HEK293 (cell line): ENCODE results near the gene PTPRN2.

Experiments
- CTCF ChIA-PET: fragments of 350-600 bp; formaldehyde crosslinking; extraction: SDS; loops from one replicate; lab custom pipeline; 2021; ENCODE audit warnings: antibody characterized with exemption; lab: Yijun Ruan, JAX
- POLR2A ChIA-PET: fragments of 300-600 bp; formaldehyde crosslinking; extraction: SDS; loops from one replicate; lab custom pipeline; 2020; ENCODE audit warnings: antibody characterized with exemption, inconsistent platforms; lab: Yijun Ruan, JAX
- H3K27ac ChIP-seq: fragments of 200-500 bp; sonication (Bioruptor generic); 2 replicates; pipeline ENCODE4 v1.5.1; 2014; ENCODE audit warnings: low read depth, low read length, control low read depth, inconsistent platforms; ENCODE audit errors: extremely low read depth
- H3K36me3 ChIP-seq, 2 experiments: fragments of 200-500 bp in 1 of 2; sonication (Bioruptor generic) in 1 of 2; 1 replicate in 1 of 2; 2 replicates in 1 of 2; pipeline ENCODE4 v1.5.1; 2014 to 2017; ENCODE audit warnings: inconsistent platforms in 2 of 2, low read length in 2 of 2; ENCODE audit not compliant: control insufficient read depth in 2 of 2, insufficient read depth in 1 of 2
- H3K4me1 ChIP-seq: fragments of 200-500 bp; sonication (Bioruptor generic); 2 replicates; pipeline ENCODE4 v1.5.1; 2014; ENCODE audit warnings: mild to moderate bottlenecking, low read length, inconsistent platforms; ENCODE audit not compliant: control insufficient read depth, insufficient read depth
- H3K4me3 ChIP-seq: 2 replicates; pipeline ENCODE4 v1.5.1; 2011; ENCODE audit warnings: low read depth, mild to moderate bottlenecking, control low read depth, low read length, moderate library complexity
- H3K9me3 ChIP-seq: fragments of 200-500 bp; sonication (Bioruptor generic); 2 replicates; pipeline ENCODE4 v1.5.1; 2014; ENCODE audit warnings: low read depth, low read length, inconsistent platforms; ENCODE audit not compliant: control insufficient read depth, insufficient read depth
- BCL11A ChIP-seq: fragments of 450-650 bp; formaldehyde crosslinking; IDR thresholded peaks from 2 replicates; pipeline ENCODE4 v1.5.1; 2016; ENCODE audit warnings: low read depth, missing biosample characterization, missing genetic modification characterization
- BCL11B ChIP-seq: fragments of 450-650 bp; formaldehyde crosslinking; IDR thresholded peaks from 2 replicates; pipeline ENCODE4 v1.5.1; 2016; ENCODE audit warnings: low read depth, missing biosample characterization, missing genetic modification characterization
- KLF1 ChIP-seq: fragments of 450-650 bp; formaldehyde crosslinking; IDR thresholded peaks from 2 replicates; pipeline ENCODE4 v1.5.1; 2016; ENCODE audit warnings: missing biosample characterization, missing genetic modification characterization
- PRDM1 ChIP-seq: fragments of 450-650 bp; formaldehyde crosslinking; IDR thresholded peaks from 2 replicates; pipeline ENCODE4; 2016; ENCODE audit warnings: missing biosample characterization, missing genetic modification characterization
- TCF7L2 ChIP-seq: IDR thresholded peaks from 2 replicates; pipeline ENCODE4 v1.6.1; 2011; ENCODE audit warnings: low read depth, mild to moderate bottlenecking, inconsistent platforms, low read length, moderate library complexity, borderline replicate concordance
- ZNF155 ChIP-seq: fragments of 450-650 bp; formaldehyde crosslinking; IDR thresholded peaks from 2 replicates; pipeline ENCODE4 v1.5.1; 2016; ENCODE audit warnings: missing biosample characterization, missing genetic modification characterization
- ZNF16 ChIP-seq: fragments of 450-650 bp; formaldehyde crosslinking; IDR thresholded peaks from 2 replicates; pipeline ENCODE4 v1.5.1; 2016; ENCODE audit warnings: low read depth, missing biosample characterization, missing genetic modification characterization
- ZNF18 ChIP-seq: fragments of 450-650 bp; formaldehyde crosslinking; IDR thresholded peaks from 2 replicates; pipeline ENCODE4 v1.5.1; 2016; ENCODE audit warnings: missing biosample characterization, missing genetic modification characterization
- ZNF19 ChIP-seq: fragments of 450-650 bp; formaldehyde crosslinking; IDR thresholded peaks from 2 replicates; pipeline ENCODE4; 2016; ENCODE audit warnings: missing biosample characterization, missing genetic modification characterization, low read depth
- ZNF341 ChIP-seq: fragments of 450-650 bp; formaldehyde crosslinking; IDR thresholded peaks from 2 replicates; pipeline ENCODE4; 2016; ENCODE audit warnings: low read depth, missing biosample characterization, missing genetic modification characterization
- ZNF510 ChIP-seq: fragments of 450-650 bp; formaldehyde crosslinking; IDR thresholded peaks from 2 replicates; pipeline ENCODE4 v1.5.1; 2018; ENCODE audit warnings: mild to moderate bottlenecking, missing genetic modification characterization, missing biosample characterization; ENCODE audit not compliant: insufficient replicate concordance
- ZNF571 ChIP-seq: fragments of 450-650 bp; formaldehyde crosslinking; IDR thresholded peaks from 2 replicates; pipeline ENCODE4 v1.5.0; 2017; ENCODE audit warnings: missing biosample characterization, missing genetic modification characterization
- ZNF596 ChIP-seq: fragments of 450-650 bp; IDR thresholded peaks from 2 replicates; pipeline ENCODE4 v1.5.0; 2018; ENCODE audit warnings: missing biosample characterization, mild to moderate bottlenecking, missing genetic modification characterization, moderate library complexity
- ZNF645 ChIP-seq: fragments of 450-650 bp; formaldehyde crosslinking; IDR thresholded peaks from 2 replicates; pipeline ENCODE4; 2016; ENCODE audit warnings: missing biosample characterization, missing genetic modification characterization
- ZNF658 ChIP-seq: fragments of 450-650 bp; formaldehyde crosslinking; IDR thresholded peaks from 2 replicates; pipeline ENCODE4; 2016; ENCODE audit warnings: missing biosample characterization, missing genetic modification characterization
- TF ChIP-seq, protein P1 (sequence below): fragments of 450-650 bp; formaldehyde crosslinking; IDR thresholded peaks from 2 replicates; pipeline ENCODE4 v1.5.1; 2016; ENCODE audit warnings: missing biosample characterization, missing genetic modification characterization

The PTPRN2 gene

DNA sequence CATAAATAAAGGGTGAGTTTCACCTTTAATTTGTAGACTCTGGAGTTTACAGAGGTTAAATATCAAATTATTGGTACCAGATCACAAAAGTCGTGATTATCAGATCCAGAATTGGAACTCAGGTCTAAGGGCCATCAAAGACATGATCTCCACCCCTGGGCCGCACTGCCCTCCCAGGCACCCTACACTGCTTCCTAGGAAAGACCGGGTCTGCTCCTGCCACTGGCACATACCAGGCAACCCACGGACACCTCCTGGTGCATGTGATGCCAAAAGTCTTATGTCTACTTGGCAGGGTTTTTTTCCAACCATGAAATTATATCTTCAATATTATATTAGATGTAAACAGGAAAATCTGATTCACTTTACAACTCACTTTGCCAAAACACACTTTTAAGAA, 452.8 kb downstream of the PTPRN2 start:
- Histone ChIP-seq H3K27ac (no peak overlapping the region), H3K9me3 (no peaks in the 10 kb centered on the region), H3K4me1 (no peaks in the 10 kb centered on the region), H3K4me3 (no peak overlapping the region), H3K36me3 (no peaks in the 10 kb centered on the region)
- no peak for TF ChIP-seq ZNF645 (tag by site-specific recombination)
- ChIA-PET POLR2A (no interaction called here), CTCF (no interaction called here)

DNA sequence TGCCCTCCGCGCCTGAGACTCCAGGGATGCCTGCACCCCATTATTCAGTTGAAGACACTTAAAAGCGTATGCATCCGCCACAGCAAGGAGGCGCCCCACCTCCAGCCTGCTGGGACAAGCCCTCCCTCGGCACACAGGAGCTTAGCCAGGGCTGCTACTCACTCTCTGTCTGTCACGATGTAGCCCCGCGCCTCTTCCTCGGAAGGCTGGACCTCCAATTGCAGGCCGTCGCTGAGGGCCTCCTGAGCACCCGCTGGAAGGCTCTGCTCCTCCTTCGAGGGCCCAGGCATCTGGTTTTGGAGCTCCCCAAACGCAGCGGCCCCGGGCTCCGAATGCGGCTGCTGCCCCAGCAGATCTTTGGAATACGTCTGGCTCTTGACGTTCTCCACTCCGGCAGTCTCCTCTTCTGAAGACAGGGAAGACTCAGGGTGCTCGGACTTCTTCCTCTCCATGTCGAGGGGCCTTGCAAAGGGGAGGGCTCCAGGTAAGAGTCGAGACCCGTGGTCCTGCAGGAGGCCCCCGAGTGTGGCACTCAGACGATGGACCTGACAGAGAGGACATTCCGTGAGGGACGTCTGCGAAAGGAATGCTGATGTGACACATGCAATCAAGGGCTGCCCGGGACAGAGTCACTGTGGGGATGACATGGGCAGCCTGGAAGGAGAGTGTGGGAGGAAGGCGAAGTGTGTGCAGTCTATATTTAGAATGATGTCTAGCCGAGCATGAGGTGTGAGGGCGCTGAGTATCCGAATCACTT, 453.9 kb downstream of the PTPRN2 start:
- no peaks in the 10 kb centered on the region for H3K9me3 ChIP-seq
- no peak overlapping the region for H3K4me3 ChIP-seq
- H3K4me1 ChIP-seq: no peaks in the 10 kb centered on the region
- H3K36me3 ChIP-seq: no peaks in the 10 kb centered on the region
- ChIA-PET POLR2A (no interaction called here), CTCF (no interaction called here)
- no peak for TF ChIP-seq BCL11B (tag by site-specific recombination)
- TF ChIP-seq PRDM1 (tag by site-specific recombination): no peak
- TF ChIP-seq ZNF155 (tag by site-specific recombination): no peak
- no peak for TF ChIP-seq ZNF18 (tag by site-specific recombination)
- TF ChIP-seq ZNF658 (tag by site-specific recombination): no peak
- no peak overlapping the region for H3K27ac ChIP-seq

- H3K4me3 ChIP-seq: no peak overlapping the region
- no peak for TF ChIP-seq ZNF19 (tag by site-specific recombination)
- no peak for TF ChIP-seq KLF1 (tag by site-specific recombination)
- TF ChIP-seq ZNF571 (tag by site-specific recombination): no peak
- TF ChIP-seq, protein P1, sequence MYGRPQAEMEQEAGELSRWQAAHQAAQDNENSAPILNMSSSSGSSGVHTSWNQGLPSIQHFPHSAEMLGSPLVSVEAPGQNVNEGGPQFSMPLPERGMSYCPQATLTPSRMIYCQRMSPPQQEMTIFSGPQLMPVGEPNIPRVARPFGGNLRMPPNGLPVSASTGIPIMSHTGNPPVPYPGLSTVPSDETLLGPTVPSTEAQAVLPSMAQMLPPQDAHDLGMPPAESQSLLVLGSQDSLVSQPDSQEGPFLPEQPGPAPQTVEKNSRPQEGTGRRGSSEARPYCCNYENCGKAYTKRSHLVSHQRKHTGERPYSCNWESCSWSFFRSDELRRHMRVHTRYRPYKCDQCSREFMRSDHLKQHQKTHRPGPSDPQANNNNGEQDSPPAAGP (tag by site-specific recombination): no peak
- no peak for TF ChIP-seq ZNF16 (tag by site-specific recombination)
- no peak for TF ChIP-seq BCL11A (tag by site-specific recombination)
- no peak for TF ChIP-seq TCF7L2
- no peak for TF ChIP-seq ZNF341 (tag by site-specific recombination)
- no peak for TF ChIP-seq ZNF596 (tag by site-specific recombination)
- TF ChIP-seq ZNF510 (tag by site-specific recombination): no peak
- TF ChIP-seq, all 188 proteins: peak for 0
- no peak overlapping the region for H3K27ac ChIP-seq
- CTCF ChIA-PET: no interaction called here
- H3K4me1 ChIP-seq: no peaks in the 10 kb centered on the region
- POLR2A ChIA-PET: no interaction called here
- no peaks in the 10 kb centered on the region for H3K9me3 ChIP-seq
- H3K36me3 ChIP-seq: no peaks in the 10 kb centered on the region
These were observed 454.6 kb downstream of the PTPRN2 start for GRCh38 chr7:158133057-158133456.
